ENCODE data around the gene KCNK3.

GRCh38 chr2:26648516-26648915 is 44.0 kb upstream of the KCNK3 start:
- no peak for TF ChIP-seq GATA2 (IDR thresholded peaks at IDR 0.05; ENCODE audit: low read depth, low read length)
- TF ChIP-seq GATA3 (IDR thresholded peaks at IDR 0.05; ENCODE audit: low read depth, low read length): no peak

All from SH-SY5Y (cell line).